Measurements from ENCODE around the gene NUP62.
A peak's percentile ranks its signal among the peaks of the same experiment; 100 is the strongest.

Gene NUP62

DNA sequence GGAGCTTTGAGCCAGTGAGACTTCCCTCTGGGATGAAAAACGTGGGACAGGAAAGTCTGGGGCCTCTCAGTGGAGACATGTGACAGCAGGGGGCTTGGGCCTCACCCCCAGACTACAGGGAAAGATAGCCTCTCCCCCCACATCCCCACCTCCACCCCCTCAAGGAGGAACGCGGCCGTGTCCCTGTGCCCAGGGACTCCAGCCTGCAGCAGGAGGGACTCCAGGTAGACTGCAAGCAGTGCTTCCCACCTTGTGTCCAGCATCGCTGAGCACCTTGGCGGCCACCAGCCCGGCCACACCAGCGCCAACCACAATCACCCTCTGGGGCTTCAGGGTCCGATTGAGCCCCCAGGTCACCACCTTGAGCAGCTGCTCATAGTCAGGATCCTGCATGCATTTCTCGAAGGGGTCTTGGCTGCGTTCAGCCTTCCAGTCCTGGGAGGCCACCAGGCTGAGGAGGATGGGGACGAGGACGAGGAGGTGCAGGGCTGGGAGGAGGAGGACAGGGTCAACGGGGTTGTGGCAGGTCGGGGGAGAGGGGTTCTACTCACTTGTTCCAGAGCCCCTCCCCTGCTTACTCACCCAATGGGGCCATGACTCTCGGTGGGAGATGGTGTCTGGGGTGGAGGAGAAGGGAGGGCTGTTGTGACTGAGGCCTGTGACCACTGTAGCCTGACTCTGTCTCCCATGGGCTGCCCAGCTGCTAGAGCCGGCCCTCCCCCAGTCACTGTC, 33.6 kb downstream of the NUP62 start:
- TF ChIP-seq, protein P1, sequence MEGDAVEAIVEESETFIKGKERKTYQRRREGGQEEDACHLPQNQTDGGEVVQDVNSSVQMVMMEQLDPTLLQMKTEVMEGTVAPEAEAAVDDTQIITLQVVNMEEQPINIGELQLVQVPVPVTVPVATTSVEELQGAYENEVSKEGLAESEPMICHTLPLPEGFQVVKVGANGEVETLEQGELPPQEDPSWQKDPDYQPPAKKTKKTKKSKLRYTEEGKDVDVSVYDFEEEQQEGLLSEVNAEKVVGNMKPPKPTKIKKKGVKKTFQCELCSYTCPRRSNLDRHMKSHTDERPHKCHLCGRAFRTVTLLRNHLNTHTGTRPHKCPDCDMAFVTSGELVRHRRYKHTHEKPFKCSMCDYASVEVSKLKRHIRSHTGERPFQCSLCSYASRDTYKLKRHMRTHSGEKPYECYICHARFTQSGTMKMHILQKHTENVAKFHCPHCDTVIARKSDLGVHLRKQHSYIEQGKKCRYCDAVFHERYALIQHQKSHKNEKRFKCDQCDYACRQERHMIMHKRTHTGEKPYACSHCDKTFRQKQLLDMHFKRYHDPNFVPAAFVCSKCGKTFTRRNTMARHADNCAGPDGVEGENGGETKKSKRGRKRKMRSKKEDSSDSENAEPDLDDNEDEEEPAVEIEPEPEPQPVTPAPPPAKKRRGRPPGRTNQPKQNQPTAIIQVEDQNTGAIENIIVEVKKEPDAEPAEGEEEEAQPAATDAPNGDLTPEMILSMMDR (IDR thresholded peaks at IDR 0.05; ENCODE audit: low read length, missing control alignments), result no peak
- H3K4me3 ChIP-seq (replicated peaks; ENCODE audit: low read depth, low read length), result no peak overlapping the region
- DNase-seq (ENCODE audit: low read depth), result no peak

DNA sequence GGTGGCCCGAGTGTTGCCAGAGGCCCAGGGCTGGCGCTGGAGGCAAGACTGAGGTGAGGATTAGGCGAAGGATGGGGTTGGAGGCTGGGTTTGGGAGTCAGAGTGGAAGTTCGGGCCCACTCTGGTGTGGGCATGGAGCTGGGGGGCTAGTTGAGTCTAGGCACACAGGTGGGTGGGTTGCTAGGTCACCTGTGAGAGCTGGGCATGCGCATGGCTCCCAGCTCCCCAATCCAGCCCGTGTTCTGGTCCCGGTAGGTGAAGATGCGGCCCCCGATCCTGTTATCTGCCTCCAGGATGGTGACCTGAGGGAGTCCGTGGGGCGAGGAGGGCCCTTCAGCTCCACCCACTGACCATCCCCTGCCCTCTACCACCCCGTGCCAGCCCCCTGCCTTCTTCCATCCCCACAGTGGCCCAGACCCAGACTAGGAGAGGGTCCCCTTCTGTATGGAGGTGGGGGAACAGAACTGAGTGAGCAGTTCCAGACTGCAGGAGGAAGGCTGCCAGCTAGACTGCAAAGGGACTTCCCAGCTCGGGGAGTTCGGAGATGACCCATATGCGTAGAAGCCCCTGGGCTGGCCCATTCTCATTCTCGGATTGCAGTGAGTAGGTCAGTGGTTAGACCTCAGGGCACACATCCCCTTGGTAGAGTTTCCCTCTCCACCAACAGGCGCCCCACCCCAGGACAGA, 34.3 kb downstream of the NUP62 start:
- no peak overlapping the region for H3K4me3 ChIP-seq (replicated peaks; ENCODE audit: low read depth, low read length)
- TF ChIP-seq, protein P1 (IDR thresholded peaks at IDR 0.05; ENCODE audit: low read length, missing control alignments), result no peak
- DNase-seq (ENCODE audit: low read depth), result no peak

DNA sequence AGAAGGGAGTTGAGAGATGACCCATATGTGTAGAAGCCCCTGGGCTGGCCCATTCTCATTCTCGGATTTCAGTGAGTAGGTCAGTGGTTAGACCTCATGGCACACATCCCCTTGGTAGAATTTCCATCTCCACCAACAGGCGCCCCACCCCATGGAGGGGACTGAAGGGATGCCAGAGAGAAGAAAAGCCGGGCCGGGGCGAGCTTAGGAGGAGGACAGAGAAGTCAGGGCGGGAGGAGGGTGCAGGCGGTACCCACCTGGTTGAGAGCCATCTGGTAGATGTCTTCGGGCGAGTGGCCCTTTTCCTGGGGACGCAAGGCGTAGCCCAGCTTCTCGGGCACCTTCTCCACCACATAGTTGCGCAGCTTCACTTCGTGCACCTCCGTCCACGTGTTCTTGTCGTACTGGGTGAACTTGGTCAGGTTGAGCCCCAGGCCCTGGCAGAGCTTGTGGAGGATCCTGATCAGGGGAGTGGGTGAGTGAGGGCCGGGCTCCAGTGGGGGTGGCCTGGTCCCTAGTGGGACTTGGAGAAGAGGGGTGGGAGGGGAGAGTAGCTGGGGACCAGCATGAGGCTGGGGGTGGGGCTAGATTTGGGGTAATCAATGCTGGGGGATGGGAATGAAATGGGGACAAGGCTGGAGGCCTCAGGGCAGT, 35.2 kb downstream of the NUP62 start:
- TF ChIP-seq, protein P1 (IDR thresholded peaks at IDR 0.05; ENCODE audit: low read length, missing control alignments), result no peak
- no peak for DNase-seq (ENCODE audit: low read depth)
- H3K4me3 ChIP-seq (replicated peaks; ENCODE audit: low read depth, low read length), result no peak overlapping the region

DNA sequence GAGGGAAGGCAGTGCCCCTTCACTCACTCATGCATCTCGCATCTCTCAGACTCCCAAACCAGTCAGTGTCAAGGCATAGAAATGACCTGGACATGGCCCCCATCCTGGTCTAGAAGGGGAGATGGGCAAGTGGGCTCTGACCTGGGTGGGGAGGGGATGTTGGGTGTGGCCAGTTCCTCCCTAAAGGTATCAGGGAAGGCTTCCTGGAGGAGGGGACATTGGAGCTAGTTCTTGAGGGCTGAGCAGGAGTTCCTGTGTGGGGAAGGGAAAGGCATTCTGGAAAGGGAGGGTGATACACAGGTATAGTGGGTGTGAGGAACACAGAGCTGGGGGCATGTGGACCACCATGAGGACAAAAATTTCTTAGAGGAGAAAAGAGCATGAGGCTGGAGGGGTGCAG, 36.6 kb downstream of the NUP62 start:
- DNase-seq (ENCODE audit: low read depth), result no peak
- TF ChIP-seq, protein P1 (IDR thresholded peaks at IDR 0.05; ENCODE audit: low read length, missing control alignments), result no peak
- H3K4me3 ChIP-seq (replicated peaks; ENCODE audit: low read depth, low read length), result no peak overlapping the region

DNA sequence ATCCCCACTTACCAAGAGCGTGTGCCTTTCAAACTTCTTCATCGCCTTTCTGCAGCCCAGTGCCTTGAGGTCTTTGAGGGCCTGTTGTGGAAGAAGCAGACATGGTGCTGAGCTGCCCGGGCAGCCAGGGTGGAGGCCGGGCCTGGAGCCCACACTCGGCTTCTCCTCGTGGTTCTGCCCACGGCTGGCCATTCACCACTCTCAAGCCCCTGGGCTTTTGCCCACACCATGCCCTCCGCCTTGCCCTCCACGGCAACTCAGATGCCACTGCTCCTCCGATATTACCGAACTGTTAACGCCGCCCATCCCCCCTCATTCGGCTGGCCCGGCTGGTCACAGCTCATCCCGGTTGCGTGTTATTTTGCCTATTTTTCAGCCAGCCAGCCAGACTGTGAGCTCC, 37.9 kb downstream of the NUP62 start:
- TF ChIP-seq, protein P1 (IDR thresholded peaks at IDR 0.05; ENCODE audit: low read length, missing control alignments), result no peak
- no peak overlapping the region for H3K4me3 ChIP-seq (replicated peaks; ENCODE audit: low read depth, low read length)
- no peak for DNase-seq (ENCODE audit: low read depth)

DNA sequence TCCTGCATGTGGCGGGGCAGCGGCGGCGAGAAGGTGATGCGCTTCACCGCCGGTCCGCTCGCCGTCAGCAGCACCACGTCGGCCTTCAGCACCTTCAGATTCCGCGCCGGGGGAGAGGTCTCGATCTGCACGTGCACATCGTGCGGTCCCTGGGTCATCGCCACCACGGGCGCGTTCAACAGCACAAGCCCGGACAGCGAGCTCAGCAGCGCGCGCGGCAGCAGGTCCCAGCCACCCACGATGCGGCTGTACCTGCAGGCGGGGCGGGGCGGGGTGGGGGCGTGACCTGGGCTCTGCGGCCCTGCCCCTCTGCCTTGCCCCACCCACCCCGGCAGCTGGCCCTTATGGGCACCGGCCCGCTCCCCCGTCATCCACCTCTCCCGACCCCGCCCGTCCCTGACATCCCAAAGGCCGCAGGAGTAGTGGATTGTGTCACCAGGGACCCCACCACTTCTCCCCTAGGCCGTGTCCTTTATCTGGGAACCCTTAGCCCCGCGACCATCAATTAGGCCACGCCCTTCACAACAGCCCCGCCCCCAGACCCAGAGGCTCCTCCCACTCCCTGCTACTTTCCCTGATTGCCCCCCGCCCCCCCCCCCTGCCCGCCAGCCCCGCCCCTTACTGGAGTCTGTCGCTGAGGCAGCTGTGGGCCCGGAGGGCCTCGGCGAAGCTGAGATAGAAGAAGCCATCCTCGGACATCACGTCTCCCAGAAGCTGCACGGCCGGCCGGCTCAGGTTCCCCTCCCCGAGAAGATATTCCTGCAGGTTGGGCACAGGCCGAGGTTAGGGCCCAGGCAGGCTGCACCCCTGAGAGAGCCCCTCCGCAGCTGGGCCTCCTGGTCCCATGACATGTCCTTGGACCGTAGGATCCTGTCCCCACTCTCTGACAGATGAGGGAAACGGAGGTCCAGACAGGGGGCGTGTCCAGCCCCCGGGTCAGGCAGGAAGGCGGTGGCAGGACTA, 38.7 kb downstream of the NUP62 start:
- TF ChIP-seq, protein P1 (IDR thresholded peaks at IDR 0.05; ENCODE audit: low read length, missing control alignments), result no peak
- peak overlapping the region; percentile 19 for H3K4me3 ChIP-seq (replicated peaks; ENCODE audit: low read depth, low read length)
- DNase-seq (ENCODE audit: low read depth), result no peak

Measured in fibroblast of pulmonary artery (primary cell).